DND-41 (cell line): Measurements from ENCODE around the gene DES.
"Not testable (repeated sequence)": the region's sequence is repeated elsewhere in the genome, so short reads cannot be mapped to it uniquely, and the experiment has no call there.

Experiments
- ATAC-seq: fragments of 200-7000 bp; cut with Tn5 transposase; 3 replicates; pipeline ENCODE4 v1.9.1; 2021; ENCODE audit warnings: low read depth; ENCODE audit not compliant: insufficient read depth
- DNase-seq: peaks from one replicate; pipeline ENCODE4 v3.0.0-alpha.2; 2020
- H2AFZ ChIP-seq: 2 replicates; pipeline ENCODE4 v1.6.0; 2012; ENCODE audit warnings: low read depth, low read length
- H3K27ac ChIP-seq: 2 replicates; pipeline ENCODE4 v1.5.1; 2012; ENCODE audit warnings: low read length, inconsistent platforms
- H3K27me3 ChIP-seq: fragments of 200-600 bp; sonication (generic); 2 replicates; pipeline ENCODE4 v1.6.0; 2012; ENCODE audit warnings: low read length, mild to moderate bottlenecking, inconsistent platforms; ENCODE audit not compliant: insufficient read depth, poor library complexity
- H3K36me3 ChIP-seq: 2 replicates; pipeline ENCODE4 v1.5.1; 2012; ENCODE audit warnings: low read length, inconsistent platforms; ENCODE audit not compliant: insufficient read depth
- H3K4me1 ChIP-seq: 2 replicates; pipeline ENCODE4 v1.5.1; 2012; ENCODE audit warnings: mild to moderate bottlenecking, low read length; ENCODE audit not compliant: insufficient read depth
- H3K4me2 ChIP-seq: 2 replicates; pipeline ENCODE4 v1.6.0; 2012; ENCODE audit warnings: mild to moderate bottlenecking, moderate library complexity, low read length, inconsistent platforms; ENCODE audit not compliant: insufficient read depth
- H3K4me3 ChIP-seq, 2 experiments: fragments of 200-600 bp in 1 of 2; shearing (Covaris generic) in 1 of 2; 2 replicates each; pipeline ENCODE4 v1.5.1; 2012 to 2016; ENCODE audit warnings: inconsistent platforms in 2 of 2, low read length in 2 of 2, mild to moderate bottlenecking in 2 of 2, low read depth in 1 of 2, moderate library complexity in 1 of 2
- H3K79me2 ChIP-seq: 2 replicates; pipeline ENCODE4 v1.6.0; 2012; ENCODE audit warnings: low read length, inconsistent platforms; ENCODE audit not compliant: insufficient read depth
- H3K9ac ChIP-seq: 2 replicates; pipeline ENCODE4 v1.6.0; 2012; ENCODE audit warnings: low read depth, mild to moderate bottlenecking, inconsistent platforms, low read length, moderate library complexity
- H3K9me3 ChIP-seq: 2 replicates; pipeline ENCODE4 v1.5.1; 2012; ENCODE audit warnings: low read length, moderate library complexity, mild to moderate bottlenecking, inconsistent platforms; ENCODE audit not compliant: insufficient read depth, severe bottlenecking
- H4K20me1 ChIP-seq: 2 replicates; pipeline ENCODE4 v1.6.0; 2012; ENCODE audit warnings: low read length; ENCODE audit not compliant: insufficient read depth
- EZH2 ChIP-seq: IDR thresholded peaks from 3 replicates; pipeline ENCODE4 v1.6.1; 2012; ENCODE audit warnings: borderline replicate concordance, low read depth, mild to moderate bottlenecking, moderate library complexity, low read length, inconsistent platforms; ENCODE audit not compliant: severe bottlenecking
- TF ChIP-seq, protein P1 (sequence below): IDR thresholded peaks from 2 replicates; pipeline ENCODE4 v1.5.1; 2012; ENCODE audit warnings: borderline replicate concordance, low read length, moderate library complexity, mild to moderate bottlenecking; ENCODE audit not compliant: poor library complexity, severe bottlenecking; ENCODE audit errors: extremely low read depth

The DES gene

GRCh38 chr2:219405451-219405850, 12.7 kb upstream of the DES start:
- Histone ChIP-seq H3K27me3 (peaks cover 5% of the 10 kb centered on the region), H3K36me3 (no peaks in the 10 kb centered on the region), H3K4me1 (no peaks in the 10 kb centered on the region), H3K9me3 (no peaks in the 10 kb centered on the region), H3K9ac (no peak overlapping the region), H3K27ac (no peak overlapping the region), H2AFZ (no peak overlapping the region), H3K4me3 (no peak overlapping the region), H4K20me1 (no peaks in the 10 kb centered on the region), H3K4me2 (no peak overlapping the region), H3K79me2 (no peaks in the 10 kb centered on the region)
- no peak for ATAC-seq
- no peak for DNase-seq
- TF ChIP-seq, protein P1, sequence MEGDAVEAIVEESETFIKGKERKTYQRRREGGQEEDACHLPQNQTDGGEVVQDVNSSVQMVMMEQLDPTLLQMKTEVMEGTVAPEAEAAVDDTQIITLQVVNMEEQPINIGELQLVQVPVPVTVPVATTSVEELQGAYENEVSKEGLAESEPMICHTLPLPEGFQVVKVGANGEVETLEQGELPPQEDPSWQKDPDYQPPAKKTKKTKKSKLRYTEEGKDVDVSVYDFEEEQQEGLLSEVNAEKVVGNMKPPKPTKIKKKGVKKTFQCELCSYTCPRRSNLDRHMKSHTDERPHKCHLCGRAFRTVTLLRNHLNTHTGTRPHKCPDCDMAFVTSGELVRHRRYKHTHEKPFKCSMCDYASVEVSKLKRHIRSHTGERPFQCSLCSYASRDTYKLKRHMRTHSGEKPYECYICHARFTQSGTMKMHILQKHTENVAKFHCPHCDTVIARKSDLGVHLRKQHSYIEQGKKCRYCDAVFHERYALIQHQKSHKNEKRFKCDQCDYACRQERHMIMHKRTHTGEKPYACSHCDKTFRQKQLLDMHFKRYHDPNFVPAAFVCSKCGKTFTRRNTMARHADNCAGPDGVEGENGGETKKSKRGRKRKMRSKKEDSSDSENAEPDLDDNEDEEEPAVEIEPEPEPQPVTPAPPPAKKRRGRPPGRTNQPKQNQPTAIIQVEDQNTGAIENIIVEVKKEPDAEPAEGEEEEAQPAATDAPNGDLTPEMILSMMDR = no peak
- TF ChIP-seq EZH2 = no peak

- no peak overlapping the region for H2AFZ ChIP-seq
- H3K79me2 ChIP-seq = no peaks in the 10 kb centered on the region
- H3K9ac ChIP-seq = no peak overlapping the region
- TF ChIP-seq, protein P1 = no peak
- TF ChIP-seq EZH2 = no peak
- DNase-seq (no peak), ATAC-seq (no peak)
- no peaks in the 10 kb centered on the region for H3K4me1 ChIP-seq
- peaks cover 5% of the 10 kb centered on the region for H3K27me3 ChIP-seq
- no peak overlapping the region for H3K4me2 ChIP-seq
- no peaks in the 10 kb centered on the region for H3K9me3 ChIP-seq
- no peaks in the 10 kb centered on the region for H4K20me1 ChIP-seq
- H3K4me3 ChIP-seq = no peak overlapping the region
- H3K27ac ChIP-seq = no peak overlapping the region
- no peaks in the 10 kb centered on the region for H3K36me3 ChIP-seq
Measured at GRCh38 chr2:219405958-219406860, 12.0 kb upstream of the DES start.

DNA sequence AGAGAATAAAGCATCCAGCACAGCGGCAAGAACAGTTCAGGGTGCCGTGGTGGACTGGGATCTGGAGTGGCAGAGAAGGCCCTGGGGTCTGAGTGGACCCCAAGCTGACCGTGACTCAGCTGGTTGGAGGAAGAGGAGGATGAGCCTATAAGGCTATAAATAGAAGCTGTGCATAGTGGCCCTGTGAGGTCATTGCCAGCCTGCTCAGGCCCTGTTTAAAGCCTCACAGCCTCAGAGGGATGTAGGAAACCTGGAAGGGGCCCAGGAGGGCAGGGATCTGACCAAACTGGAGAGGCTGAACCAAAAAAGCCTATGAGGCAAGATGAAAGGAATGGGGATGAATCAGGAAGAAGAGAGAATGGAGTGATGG, 11.3 kb upstream of the DES start:
- Histone ChIP-seq H3K79me2 (no peaks in the 10 kb centered on the region), H2AFZ (no peak overlapping the region), H3K9ac (no peak overlapping the region), H3K27me3 (peaks cover 5% of the 10 kb centered on the region), H3K9me3 (no peaks in the 10 kb centered on the region), H3K4me2 (no peak overlapping the region), H3K36me3 (no peaks in the 10 kb centered on the region), H3K27ac (no peak overlapping the region), H3K4me1 (no peaks in the 10 kb centered on the region), H3K4me3 (no peak overlapping the region), H4K20me1 (no peaks in the 10 kb centered on the region)
- ATAC-seq = no peak
- no peak for TF ChIP-seq EZH2
- TF ChIP-seq, protein P1 = no peak
- DNase-seq = no peak

- not testable (repeated sequence) for H3K9me3 ChIP-seq, H3K9ac ChIP-seq, H3K27me3 ChIP-seq, H3K4me1 ChIP-seq, H3K79me2 ChIP-seq, H4K20me1 ChIP-seq, H3K27ac ChIP-seq, H2AFZ ChIP-seq, H3K4me3 ChIP-seq, H3K4me2 ChIP-seq, ATAC-seq, DNase-seq, H3K36me3 ChIP-seq
Measured at GRCh38 chr2:219407343-219407742, 10.8 kb upstream of the DES start.
